Smooth muscle cell (in vitro differentiated cells): ENCODE data around the gene FHOD3. TPM values are rescaled to one million over a fixed set of nuclear protein-coding genes. Genes with fewer than 3 reads are reported as not detected.

Source experiments
- DNase-seq: peaks from one replicate; lab custom pipeline; 2025; ENCODE audit not compliant: unreplicated experiment; lab: John Stamatoyannopoulos, UW
- H2AFZ ChIP-seq: fragments of 200-600 bp; sonication (generic); 2 replicates; pipeline ENCODE4 v1.6.0; 2016; ENCODE audit warnings: antibody characterized with exemption, low read depth, mild to moderate bottlenecking
- H3F3A ChIP-seq: fragments of 200-600 bp; sonication (generic); 2 replicates; pipeline ENCODE4 v1.6.0; 2017; ENCODE audit warnings: antibody characterized with exemption, low read depth
- H3K27ac ChIP-seq: fragments of 200-600 bp; sonication (generic); 2 replicates; pipeline ENCODE4 v1.5.1; 2016; ENCODE audit warnings: low read depth, mild to moderate bottlenecking
- H3K27me3 ChIP-seq: fragments of 200-600 bp; sonication (generic); 2 replicates; pipeline ENCODE4 v1.6.1; 2016; ENCODE audit warnings: low read depth, mild to moderate bottlenecking
- H3K36me3 ChIP-seq: fragments of 200-600 bp; sonication (generic); 2 replicates; pipeline ENCODE4 v1.5.1; 2016; ENCODE audit warnings: low read depth
- H3K4me1 ChIP-seq: fragments of 200-600 bp; sonication (generic); 2 replicates; pipeline ENCODE4 v1.5.1; 2016; ENCODE audit warnings: low read depth
- H3K4me2 ChIP-seq: fragments of 200-600 bp; sonication (generic); 2 replicates; pipeline ENCODE4 v1.6.0; 2016; ENCODE audit warnings: mild to moderate bottlenecking
- H3K4me3 ChIP-seq: fragments of 200-600 bp; sonication (generic); 2 replicates; pipeline ENCODE4 v1.5.1; 2016; ENCODE audit warnings: mild to moderate bottlenecking
- H3K79me2 ChIP-seq: fragments of 200-600 bp; sonication (generic); 2 replicates; pipeline ENCODE4 v1.6.0; 2016; ENCODE audit warnings: low read depth, mild to moderate bottlenecking
- H3K9ac ChIP-seq: fragments of 200-600 bp; sonication (generic); 2 replicates; pipeline ENCODE4 v1.6.0; 2016; ENCODE audit warnings: low read depth
- H3K9me3 ChIP-seq: fragments of 200-600 bp; sonication (generic); replicated peaks from 2 replicates; pipeline ENCODE4 v1.5.1; 2016; ENCODE audit warnings: low read depth
- H4K20me1 ChIP-seq: fragments of 200-600 bp; sonication (generic); 2 replicates; pipeline ENCODE4 v1.6.0; 2016; ENCODE audit warnings: low read depth
- WGBS: methylation state at CpG from one replicate; pipeline ENCODE4 v1.1.7; 2016; ENCODE audit warnings: low lambda C conversion rate; 5-methylcytosine and 5-hydroxymethylcytosine counted together
- polyA plus RNA-seq: library from polyadenylated mRNA; unstranded; fragments of >200 nt; fragmentation: Nextera tagmentation; extraction: Ambion mirVana; gene quantifications from 2 replicates; pipeline ENCODE4 v1.2.1, GENCODE V29; 2016
- total RNA-seq: library from RNA; depleted of rRNA; stranded (reverse); fragments of >200 nt; gene quantifications from 2 replicates; pipeline ENCODE4 v1.2.3, GENCODE V29; 2014
- TF ChIP-seq, protein P1 (sequence below): fragments of 200-600 bp; sonication (generic); IDR thresholded peaks from 2 replicates; pipeline ENCODE4 v1.5.1; 2017; ENCODE audit warnings: borderline replicate concordance, mild to moderate bottlenecking, antibody characterized with exemption; ENCODE audit not compliant: insufficient read depth, poor library complexity, severe bottlenecking

FHOD3 gene
- total and polyA plus RNA-seq, 2 experiments from 2014 or later: 6.3 to 19.4 TPM

DNA sequence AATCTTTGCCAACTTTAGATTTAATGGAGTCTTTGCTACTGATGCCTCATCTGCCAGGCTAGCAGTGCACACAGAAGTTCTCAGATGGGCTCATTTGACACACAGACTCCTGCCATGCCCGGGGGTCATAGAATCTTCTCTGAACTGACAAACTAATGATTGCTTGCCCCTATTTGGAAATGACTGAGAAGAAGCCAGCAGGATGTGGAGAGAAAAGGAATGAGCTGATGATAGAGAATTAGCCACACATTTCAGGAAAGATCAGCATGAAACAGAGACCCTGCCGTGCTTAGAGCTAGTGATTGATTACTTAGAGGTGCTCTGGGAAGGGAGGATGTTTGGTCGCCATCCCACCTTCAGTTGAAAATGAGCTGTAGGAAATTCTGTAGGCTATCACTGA lies 352.8 kb downstream of the FHOD3 start:
- H4K20me1 ChIP-seq: no peaks in the 10 kb centered on the region
- no peaks in the 10 kb centered on the region for H3K27me3 ChIP-seq
- no peaks in the 10 kb centered on the region for H3K36me3 ChIP-seq
- H3K27ac ChIP-seq: no peak overlapping the region
- H2AFZ ChIP-seq: no peak overlapping the region
- 83% methylated on average over 3 of the region's 3 CpGs for WGBS
- no peak for DNase-seq
- no peak overlapping the region for H3K4me2 ChIP-seq
- TF ChIP-seq, protein P1, sequence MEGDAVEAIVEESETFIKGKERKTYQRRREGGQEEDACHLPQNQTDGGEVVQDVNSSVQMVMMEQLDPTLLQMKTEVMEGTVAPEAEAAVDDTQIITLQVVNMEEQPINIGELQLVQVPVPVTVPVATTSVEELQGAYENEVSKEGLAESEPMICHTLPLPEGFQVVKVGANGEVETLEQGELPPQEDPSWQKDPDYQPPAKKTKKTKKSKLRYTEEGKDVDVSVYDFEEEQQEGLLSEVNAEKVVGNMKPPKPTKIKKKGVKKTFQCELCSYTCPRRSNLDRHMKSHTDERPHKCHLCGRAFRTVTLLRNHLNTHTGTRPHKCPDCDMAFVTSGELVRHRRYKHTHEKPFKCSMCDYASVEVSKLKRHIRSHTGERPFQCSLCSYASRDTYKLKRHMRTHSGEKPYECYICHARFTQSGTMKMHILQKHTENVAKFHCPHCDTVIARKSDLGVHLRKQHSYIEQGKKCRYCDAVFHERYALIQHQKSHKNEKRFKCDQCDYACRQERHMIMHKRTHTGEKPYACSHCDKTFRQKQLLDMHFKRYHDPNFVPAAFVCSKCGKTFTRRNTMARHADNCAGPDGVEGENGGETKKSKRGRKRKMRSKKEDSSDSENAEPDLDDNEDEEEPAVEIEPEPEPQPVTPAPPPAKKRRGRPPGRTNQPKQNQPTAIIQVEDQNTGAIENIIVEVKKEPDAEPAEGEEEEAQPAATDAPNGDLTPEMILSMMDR: no peak
- H3K9ac ChIP-seq: no peak overlapping the region
- H3K79me2 ChIP-seq: no peaks in the 10 kb centered on the region
- no peak overlapping the region for H3K4me3 ChIP-seq
- no peaks in the 10 kb centered on the region for H3K9me3 ChIP-seq
- no peaks in the 10 kb centered on the region for H3K4me1 ChIP-seq
- no peaks in the 10 kb centered on the region for H3F3A ChIP-seq

- H3K9me3 ChIP-seq: no peaks in the 10 kb centered on the region
- H2AFZ ChIP-seq: no peak overlapping the region
- TF ChIP-seq, protein P1: no peak
- no peak for DNase-seq
- no peak overlapping the region for H3K4me2 ChIP-seq
- no peaks in the 10 kb centered on the region for H3K36me3 ChIP-seq
- WGBS: 85% methylated on average over 6 of the region's 6 CpGs
- no peak overlapping the region for H3K4me3 ChIP-seq
- H3K9ac ChIP-seq: no peak overlapping the region
- H3K4me1 ChIP-seq: no peaks in the 10 kb centered on the region
- no peak overlapping the region for H3K27ac ChIP-seq
- no peaks in the 10 kb centered on the region for H3F3A ChIP-seq
- no peaks in the 10 kb centered on the region for H3K79me2 ChIP-seq
- no peaks in the 10 kb centered on the region for H3K27me3 ChIP-seq
- H4K20me1 ChIP-seq: no peaks in the 10 kb centered on the region
Observed at GRCh38 chr18:36650906-36651305, 353.4 kb downstream of the FHOD3 start.

- DNase-seq: no peak
- H3K9ac ChIP-seq: no peak overlapping the region
- TF ChIP-seq, protein P1: no peak
- H3K36me3 ChIP-seq: no peaks in the 10 kb centered on the region
- H3K9me3 ChIP-seq: no peaks in the 10 kb centered on the region
- no peaks in the 10 kb centered on the region for H3K4me1 ChIP-seq
- H3K4me3 ChIP-seq: no peak overlapping the region
- H4K20me1 ChIP-seq: no peaks in the 10 kb centered on the region
- no peaks in the 10 kb centered on the region for H3K79me2 ChIP-seq
- no peak overlapping the region for H3K27ac ChIP-seq
- no peaks in the 10 kb centered on the region for H3K27me3 ChIP-seq
- 90% methylated on average over 10 of the region's 10 CpGs for WGBS
- no peak overlapping the region for H3K4me2 ChIP-seq
- no peaks in the 10 kb centered on the region for H3F3A ChIP-seq
- no peak overlapping the region for H2AFZ ChIP-seq
Observed at GRCh38 chr18:36652503-36652902, 355.0 kb downstream of the FHOD3 start.

DNA sequence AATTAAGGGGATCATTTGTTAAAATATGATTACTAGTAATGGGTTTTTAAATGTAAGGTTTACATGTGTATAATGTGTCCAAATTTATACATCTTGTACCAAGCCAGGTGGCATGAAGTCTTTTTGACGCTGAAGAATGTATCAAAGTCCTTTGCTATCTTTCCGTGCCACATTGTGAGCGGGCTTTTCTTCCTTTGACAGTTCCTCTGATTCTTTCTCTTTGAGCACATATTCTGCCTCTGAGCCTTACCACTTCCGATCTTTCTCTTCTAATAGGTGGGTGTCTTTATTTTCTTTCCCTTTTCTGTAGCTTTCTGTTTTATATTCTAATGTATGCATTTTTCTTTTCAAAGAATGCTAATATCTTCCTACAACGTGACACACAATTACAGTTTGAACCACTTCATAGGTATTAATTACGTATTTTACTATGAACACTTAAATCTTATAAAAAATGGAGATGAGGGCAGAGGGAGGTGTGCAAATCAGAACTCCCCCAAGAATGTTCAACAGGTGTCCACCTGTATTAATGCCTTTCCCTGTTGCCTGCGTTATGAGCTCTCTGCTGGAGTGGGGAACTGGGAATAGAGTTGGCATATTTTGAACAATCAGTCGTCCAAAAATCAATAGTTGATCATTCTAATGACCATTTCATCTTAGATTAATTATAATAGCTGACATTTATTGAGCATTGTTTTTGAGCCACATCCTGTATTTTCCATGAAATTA lies 355.8 kb downstream of the FHOD3 start:
- no peaks in the 10 kb centered on the region for H3K36me3 ChIP-seq
- H3K79me2 ChIP-seq: no peaks in the 10 kb centered on the region
- H3F3A ChIP-seq: no peaks in the 10 kb centered on the region

More for the DNA sequence above, 355.8 kb downstream of the FHOD3 start:
- no peak overlapping the region for H3K4me2 ChIP-seq
- H3K9ac ChIP-seq: no peak overlapping the region
- H3K4me1 ChIP-seq: no peaks in the 10 kb centered on the region
- no peaks in the 10 kb centered on the region for H3K9me3 ChIP-seq
- TF ChIP-seq, protein P1: no peak
- 88% methylated on average over 8 of the region's 8 CpGs for WGBS
- H2AFZ ChIP-seq: no peak overlapping the region
- no peak overlapping the region for H3K4me3 ChIP-seq
- H3K27ac ChIP-seq: no peak overlapping the region
- DNase-seq: no peak
- H3K27me3 ChIP-seq: no peaks in the 10 kb centered on the region
- no peaks in the 10 kb centered on the region for H4K20me1 ChIP-seq
